ENCODE measurements around the gene TAC3.

The TAC3 gene

DNA sequence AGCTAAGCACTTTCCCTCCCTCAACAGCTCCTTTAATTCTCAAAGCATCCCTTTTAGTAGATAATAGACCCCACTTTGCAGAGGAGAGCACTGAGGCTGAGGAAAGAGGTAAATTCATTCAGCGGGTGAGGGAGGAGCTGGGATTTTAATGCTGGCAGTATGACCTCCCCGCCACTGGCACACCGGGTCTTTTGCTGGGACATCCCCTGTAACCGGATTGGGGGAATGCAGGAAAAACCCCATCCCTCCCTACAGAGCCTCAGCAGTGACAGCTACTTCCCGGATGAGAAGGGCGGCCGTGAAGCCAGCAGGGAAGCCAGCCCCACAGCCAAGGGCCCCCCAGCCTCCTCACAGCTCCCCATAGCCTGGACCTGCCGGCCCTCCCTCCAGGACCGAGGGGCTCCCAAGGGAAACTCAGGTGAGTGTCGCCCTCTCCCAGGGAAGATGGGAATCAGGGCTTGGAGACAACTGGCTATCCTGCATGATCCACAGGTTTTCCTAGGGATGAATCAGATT is 22.0 kb downstream of the TAC3 start:
- no peak for DNase-seq (ENCODE audit: low read depth)
- TF ChIP-seq, protein P1, sequence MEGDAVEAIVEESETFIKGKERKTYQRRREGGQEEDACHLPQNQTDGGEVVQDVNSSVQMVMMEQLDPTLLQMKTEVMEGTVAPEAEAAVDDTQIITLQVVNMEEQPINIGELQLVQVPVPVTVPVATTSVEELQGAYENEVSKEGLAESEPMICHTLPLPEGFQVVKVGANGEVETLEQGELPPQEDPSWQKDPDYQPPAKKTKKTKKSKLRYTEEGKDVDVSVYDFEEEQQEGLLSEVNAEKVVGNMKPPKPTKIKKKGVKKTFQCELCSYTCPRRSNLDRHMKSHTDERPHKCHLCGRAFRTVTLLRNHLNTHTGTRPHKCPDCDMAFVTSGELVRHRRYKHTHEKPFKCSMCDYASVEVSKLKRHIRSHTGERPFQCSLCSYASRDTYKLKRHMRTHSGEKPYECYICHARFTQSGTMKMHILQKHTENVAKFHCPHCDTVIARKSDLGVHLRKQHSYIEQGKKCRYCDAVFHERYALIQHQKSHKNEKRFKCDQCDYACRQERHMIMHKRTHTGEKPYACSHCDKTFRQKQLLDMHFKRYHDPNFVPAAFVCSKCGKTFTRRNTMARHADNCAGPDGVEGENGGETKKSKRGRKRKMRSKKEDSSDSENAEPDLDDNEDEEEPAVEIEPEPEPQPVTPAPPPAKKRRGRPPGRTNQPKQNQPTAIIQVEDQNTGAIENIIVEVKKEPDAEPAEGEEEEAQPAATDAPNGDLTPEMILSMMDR (IDR thresholded peaks at IDR 0.05; ENCODE audit: low read depth, low read length, missing control alignments), result no peak
- in situ Hi-C loops (cut with HindIII; ENCODE audit: low sequenced_read_pairs), result no loop called here
- no peak overlapping the region for H3K4me3 ChIP-seq (ENCODE audit: low read depth, low read length)

DNA sequence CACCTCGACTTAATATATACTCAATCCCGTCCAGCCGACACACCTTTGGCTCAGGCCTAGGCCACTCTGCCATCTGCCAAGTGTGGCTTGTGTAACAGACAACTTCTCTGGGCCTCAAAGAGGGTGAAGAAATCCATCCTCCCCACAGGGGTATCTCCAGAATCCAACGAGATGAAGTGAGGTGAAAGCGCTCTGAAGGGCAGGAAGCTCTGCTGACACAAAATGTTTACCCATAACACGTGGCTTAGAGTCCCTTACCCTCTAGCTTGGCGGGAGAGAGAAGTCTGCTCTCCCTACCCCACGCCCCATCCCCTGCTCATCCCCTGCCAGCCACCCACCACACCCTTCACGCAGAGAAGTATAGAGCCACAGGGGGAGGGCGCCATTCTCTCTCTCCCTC is 23.0 kb downstream of the TAC3 start:
- no peak for DNase-seq (ENCODE audit: low read depth)
- H3K4me3 ChIP-seq (ENCODE audit: low read depth, low read length), result no peak overlapping the region
- in situ Hi-C loops (cut with HindIII; ENCODE audit: low sequenced_read_pairs), result no loop called here
- TF ChIP-seq, protein P1 (IDR thresholded peaks at IDR 0.05; ENCODE audit: low read depth, low read length, missing control alignments), result no peak

DNA sequence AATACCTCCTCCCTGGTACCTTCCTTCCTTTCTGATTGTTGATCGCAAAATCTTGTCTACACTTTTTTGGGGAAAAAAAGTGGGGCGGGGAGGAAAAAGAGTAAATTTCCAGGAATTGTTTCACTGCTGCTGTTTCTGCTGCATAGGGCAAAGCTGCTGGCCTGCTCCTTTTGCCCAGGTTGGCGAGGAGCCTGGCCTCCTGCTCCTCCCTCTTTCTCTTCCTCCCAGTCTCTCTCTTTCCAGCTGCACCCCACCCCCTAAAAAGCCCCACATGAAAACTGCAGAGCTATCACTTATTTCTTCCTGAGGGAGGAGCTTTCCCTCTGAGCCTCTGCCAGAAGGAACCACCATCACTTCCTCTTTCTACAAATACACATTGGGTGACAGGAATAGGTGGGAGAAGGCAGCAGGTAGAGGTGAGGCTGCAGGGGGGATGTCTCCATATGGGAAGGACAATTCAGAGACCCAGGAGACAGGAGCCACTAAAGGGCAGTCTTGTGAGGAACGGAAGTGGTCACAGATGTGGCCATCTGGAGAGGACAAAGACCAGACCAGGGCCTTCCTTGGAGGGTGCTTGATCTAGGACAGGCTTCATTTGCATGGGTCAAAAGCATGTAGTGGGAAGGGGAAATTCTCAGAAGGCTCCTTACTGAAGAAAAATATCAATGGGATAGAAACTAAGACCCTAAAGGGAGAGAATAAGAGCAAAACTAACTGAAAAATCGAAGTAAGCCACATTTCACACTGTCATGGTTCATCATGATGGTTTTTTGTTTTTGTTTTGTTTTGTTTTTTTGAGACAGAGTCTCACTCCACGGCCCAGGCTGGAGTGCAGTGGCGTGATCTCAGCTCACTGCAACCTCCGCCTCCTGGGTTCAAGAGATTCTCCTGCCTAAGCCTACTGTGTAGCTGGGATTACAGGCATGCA is 24.7 kb downstream of the TAC3 start:
- in situ Hi-C loops (cut with HindIII; ENCODE audit: low sequenced_read_pairs), result no loop called here
- TF ChIP-seq, protein P1 (IDR thresholded peaks at IDR 0.05; ENCODE audit: low read depth, low read length, missing control alignments), result no peak

DNA sequence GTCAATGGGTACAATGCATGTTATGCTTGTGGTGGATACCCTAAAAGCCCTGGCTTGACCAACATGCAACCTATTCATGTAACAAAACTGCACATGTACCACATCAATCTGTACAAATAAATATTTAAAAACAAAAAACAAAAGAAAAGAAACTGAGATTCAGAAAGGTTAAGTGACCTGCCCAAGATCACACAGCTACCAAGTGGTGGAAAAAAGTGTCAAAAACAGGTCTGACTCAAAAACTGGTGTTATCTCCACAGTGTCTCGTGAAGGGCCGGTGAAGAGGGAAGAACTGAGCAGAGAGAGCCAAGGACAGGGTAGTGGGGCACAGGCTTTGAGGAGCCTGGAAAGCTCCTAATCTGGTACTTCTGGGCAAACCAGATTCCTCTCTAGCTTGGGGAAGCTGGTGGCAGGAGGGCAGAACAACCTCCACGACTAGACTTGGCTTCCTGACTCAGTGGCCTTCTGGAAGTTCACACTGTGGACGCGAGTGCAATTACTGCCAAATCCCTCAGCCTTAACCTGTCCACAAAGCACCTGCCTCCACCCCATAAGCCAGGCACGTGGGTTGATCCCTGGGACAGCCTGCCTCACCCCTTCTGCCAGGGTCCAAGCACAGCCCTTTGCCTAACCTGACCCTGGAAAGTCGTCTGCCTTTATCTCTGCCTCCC is 25.5 kb downstream of the TAC3 start:
- DNase-seq (ENCODE audit: low read depth), result no peak
- no peak overlapping the region for H3K4me3 ChIP-seq (ENCODE audit: low read depth, low read length)
- in situ Hi-C loops (cut with HindIII; ENCODE audit: low sequenced_read_pairs), result no loop called here
- TF ChIP-seq, protein P1 (IDR thresholded peaks at IDR 0.05; ENCODE audit: low read depth, low read length, missing control alignments), result no peak

More for the DNA sequence above, 24.7 kb downstream of the TAC3 start:
- H3K4me3 ChIP-seq (ENCODE audit: low read depth, low read length), result no peak overlapping the region
- DNase-seq (ENCODE audit: low read depth), result no peak

DNA sequence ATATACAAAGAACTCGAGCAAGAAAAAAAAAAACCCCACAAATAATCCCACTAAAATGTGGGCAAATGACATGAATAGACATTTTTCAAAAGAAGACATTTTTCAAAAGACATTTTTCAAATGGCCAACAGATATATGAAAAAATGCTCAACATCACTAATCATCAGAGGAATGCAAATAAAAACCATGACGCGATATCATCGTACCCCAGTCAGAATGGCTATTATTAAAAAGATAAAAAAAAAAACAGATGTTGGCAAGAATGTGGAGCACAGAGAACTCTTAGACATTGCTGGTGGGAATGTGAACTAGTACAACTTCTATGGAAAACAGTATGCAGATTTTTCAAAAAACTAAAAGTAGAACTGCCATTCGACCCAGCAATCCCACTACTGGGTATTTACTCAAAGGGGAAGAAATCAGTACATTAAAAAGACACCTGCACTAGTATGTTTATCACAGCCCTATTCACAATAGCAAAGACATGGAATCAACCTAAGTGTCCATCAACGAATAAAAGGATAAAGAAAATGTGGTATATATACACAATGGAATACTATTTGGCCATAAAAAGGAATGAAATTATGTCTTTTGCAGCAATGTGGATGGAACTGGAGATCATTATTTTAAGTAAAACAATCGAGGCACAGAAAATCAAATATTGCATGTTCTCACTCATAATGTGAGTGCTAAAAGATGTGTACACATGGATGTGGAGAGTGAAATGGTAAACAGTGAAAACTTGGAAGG is 26.3 kb downstream of the TAC3 start:
- in situ Hi-C loops (cut with HindIII; ENCODE audit: low sequenced_read_pairs), result no loop called here
- H3K4me3 ChIP-seq (ENCODE audit: low read depth, low read length), result no peak overlapping the region
- no peak for DNase-seq (ENCODE audit: low read depth)
- TF ChIP-seq, protein P1 (IDR thresholded peaks at IDR 0.05; ENCODE audit: low read depth, low read length, missing control alignments), result no peak

DNA sequence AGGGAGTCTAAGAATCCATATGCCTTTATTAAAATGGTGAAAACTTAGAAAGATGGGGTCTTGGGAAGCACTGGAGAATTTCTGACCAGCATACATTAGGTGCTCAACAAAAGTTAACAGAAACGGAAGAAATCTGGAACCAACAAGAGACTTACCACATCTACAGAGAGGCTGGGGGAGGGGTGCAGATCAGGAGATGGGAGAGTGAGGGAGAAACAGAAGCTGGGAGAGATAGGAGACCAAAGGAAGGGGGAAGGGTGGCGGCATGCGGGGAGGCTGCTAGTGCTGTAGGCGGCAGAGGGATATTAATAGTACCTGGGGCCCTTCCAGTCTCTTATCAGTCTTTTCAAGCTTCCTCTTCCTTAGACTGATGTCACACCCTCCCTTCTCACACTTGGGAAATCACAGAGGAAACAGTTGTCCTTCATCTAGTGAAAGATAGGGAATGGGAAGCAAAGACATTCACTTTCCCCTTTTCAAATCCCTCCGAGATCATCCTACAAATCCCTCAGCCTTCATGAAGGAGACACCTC is 28.1 kb downstream of the TAC3 start:
- in situ Hi-C loops (cut with HindIII; ENCODE audit: low sequenced_read_pairs), result no loop called here
- DNase-seq (ENCODE audit: low read depth), result no peak
- TF ChIP-seq, protein P1 (IDR thresholded peaks at IDR 0.05; ENCODE audit: low read depth, low read length, missing control alignments), result no peak
- H3K4me3 ChIP-seq (ENCODE audit: low read depth, low read length), result no peak overlapping the region
